Fibroblast of skin of right quadriceps (primary cell): Measurements from ENCODE around the gene ATP5PF.
"Not testable (repeated sequence)": the region's sequence is repeated elsewhere in the genome, so short reads cannot be mapped to it uniquely, and the experiment has no call there.

ENCODE experiments used
- DNase-seq: peaks from one replicate; pipeline ENCODE4 v3.0.0-alpha.2; 2013

Gene ATP5PF

GRCh38 chr21:25721987-25722386 is 12.7 kb downstream of the ATP5PF start:
- DNase-seq: no peak

DNA sequence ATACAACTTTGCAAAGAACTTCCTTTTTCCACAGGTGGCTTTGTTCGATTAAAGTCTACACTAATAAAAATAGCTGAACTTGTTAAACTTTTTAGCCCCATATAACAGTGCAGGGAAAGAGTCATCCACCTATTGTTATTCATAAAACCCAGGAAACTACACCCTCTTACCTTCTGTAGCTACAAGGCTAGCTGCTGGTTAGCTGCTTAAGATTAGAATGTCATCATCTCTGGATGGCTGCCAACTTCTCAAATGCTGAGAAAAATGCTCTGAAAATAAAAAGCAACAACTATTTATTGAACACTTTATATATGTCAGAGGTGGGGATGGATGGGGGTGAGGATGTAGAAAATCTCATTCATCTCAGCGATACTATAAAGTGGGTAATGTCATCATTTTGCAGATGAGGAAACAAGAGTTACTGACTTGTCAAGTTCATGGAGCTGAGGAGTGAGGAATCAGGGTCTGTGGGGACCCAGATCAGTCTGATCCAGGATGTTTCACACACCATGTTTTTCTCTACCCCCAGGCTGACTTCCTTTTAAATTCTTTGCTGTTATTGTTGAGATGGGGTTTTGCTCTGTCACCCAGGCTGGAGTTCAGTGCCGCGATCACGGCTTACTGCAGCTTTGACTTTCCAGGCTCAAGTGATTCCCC is 17.1 kb downstream of the ATP5PF start:
- peak; percentile 27 for DNase-seq

- not testable (repeated sequence) for DNase-seq
Observed at GRCh38 chr21:25714066-25714465, 20.6 kb downstream of the ATP5PF start.

DNA sequence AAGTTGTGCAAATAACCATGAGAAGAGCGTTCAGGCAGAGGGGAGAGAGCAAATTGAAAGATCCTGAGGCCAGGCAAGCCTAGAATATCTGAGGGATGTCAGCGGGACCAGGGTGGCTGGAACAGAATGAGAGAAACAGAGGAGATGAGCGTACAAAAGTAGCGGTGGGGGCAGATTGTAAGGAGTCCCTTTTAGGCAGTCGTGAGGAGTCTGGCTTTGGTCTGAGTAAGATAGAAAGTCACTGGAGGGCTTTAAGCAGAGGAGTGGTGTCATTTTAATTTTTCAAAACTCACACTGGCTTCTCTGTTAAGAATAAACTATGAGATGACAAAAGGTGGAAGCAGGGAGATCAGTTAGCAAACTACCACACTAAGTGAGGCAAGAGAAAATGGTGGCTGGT is 24.2 kb downstream of the ATP5PF start:
- no peak for DNase-seq

GRCh38 chr21:25709684-25710265 is 24.9 kb downstream of the ATP5PF start:
- no peak for DNase-seq

GRCh38 chr21:25708467-25709065 is 26.1 kb downstream of the ATP5PF start:
- DNase-seq: peak; percentile 52

DNA sequence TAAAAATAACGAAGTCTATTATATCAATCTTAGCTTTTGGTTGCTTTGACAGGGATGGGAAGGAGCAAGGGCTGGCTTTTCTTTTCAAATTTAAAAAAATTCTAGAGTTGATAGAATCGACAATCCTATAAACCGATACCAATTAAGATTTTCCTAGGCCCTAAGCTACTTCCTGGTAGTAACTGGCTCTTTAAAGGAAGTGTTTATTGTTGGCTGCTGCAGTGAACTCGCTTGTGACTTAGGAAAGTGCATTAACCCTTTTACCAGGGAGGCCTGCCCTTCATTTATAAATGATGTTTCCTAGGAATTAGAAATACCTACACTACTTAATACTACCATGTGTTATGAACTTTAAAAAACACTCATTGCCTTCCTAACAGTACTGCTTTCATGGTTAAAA is 33.2 kb downstream of the ATP5PF start:
- no peak for DNase-seq

DNA sequence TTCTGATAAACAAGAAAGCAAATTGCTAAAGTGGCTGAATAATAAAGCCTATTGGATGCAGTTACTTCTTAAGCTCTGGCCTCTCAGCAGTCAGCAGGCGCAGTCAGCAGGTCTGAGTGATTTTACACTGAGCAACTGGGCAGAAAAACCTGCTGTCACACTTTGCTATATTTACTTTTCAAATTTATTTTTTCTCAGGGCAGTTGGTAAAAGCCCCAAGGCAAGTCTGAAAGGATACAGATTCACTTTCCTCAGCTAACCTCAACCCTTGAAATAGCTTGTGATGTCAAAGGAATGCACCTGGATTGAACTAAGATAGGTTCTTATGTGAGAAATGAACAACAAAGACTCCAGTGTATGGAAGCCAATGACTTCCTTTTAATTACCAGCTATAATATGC is 34.0 kb downstream of the ATP5PF start:
- DNase-seq: no peak

DNA sequence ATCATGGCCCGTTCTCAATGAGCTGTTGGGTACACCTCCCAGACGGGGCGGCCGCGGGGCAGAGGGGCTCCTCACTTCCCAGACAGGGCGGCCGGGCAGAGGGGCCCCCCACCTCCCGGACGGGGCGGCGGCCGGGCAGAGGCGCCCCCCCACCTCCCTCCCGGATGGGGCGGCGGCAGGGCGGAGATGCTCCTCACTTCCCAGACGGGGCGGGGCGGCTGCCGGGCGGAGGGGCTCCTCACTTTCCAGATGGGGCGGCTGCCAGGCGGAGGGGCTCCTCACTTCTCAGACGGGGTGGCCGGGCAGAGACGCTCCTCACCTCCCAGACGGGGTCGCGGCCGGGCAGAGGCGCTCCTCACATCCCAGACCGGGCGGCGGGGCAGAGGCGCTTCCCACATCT is 39.2 kb downstream of the ATP5PF start:
- DNase-seq: not testable (repeated sequence)

GRCh38 chr21:25691976-25692375 is 42.7 kb downstream of the ATP5PF start:
- DNase-seq: no peak

GRCh38 chr21:25689226-25689625 is 45.5 kb downstream of the ATP5PF start:
- DNase-seq: no peak

DNA sequence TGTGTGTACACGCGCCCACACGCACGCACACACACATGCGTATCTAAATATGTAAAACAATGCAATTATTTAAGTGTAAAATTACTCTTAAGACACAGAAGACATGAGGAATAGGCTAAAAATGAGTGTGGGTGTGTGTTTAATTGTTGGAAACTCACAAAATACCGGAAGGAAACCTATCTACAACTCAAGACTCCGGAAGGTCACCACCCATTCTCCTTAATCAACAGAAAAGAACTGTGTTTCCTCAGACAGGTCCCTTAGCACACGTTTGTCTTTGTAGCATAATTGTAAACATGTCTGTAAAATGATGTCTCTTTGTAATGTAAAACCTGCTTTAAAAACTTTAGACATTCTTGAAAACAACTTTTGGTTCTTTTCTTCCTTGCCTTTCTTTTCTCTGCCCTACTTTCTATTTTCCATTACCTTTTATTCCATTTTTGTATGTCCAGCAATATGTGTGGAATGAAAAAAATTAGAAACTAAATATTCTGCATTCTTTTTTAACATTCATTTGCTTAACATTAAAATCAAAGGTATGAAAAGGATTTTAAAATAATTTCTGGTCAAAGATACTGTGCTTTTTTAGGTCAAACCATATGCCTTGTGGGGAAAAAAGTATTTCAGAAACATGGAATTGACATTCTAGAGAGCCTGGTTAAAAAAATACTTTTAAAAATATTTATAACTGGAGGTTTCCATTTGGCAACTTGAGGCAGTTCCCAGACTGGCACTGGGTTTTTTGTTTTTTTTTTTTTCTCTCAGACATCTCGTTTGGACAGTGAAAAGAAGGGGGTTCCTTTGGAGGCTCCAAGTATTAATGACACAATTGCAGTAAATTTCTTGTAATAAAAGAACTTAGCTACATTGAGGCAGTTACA is 46.2 kb downstream of the ATP5PF start:
- peak; percentile 6 for DNase-seq

DNA sequence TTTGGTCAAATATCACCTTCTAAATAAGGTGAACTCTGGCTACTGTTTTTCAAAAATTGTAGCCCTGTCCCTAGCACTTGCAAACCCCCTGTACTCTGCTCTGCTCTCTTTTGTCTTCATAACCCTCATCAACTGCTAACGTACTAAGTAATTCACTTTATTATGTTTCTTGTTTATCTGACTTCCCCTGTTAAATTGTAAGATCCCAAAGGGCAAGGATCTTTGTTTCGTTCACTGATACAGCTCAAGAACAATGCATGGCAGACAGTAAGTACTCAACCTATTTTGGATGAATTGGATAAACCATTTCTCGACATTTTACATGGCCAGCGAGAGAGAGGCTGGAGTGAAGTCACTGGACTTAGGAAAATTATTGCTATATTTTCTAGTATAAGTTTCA is 46.9 kb downstream of the ATP5PF start:
- no peak for DNase-seq

GRCh38 chr21:25682382-25682781 is 52.3 kb downstream of the ATP5PF start:
- no peak for DNase-seq

- no peak for DNase-seq
Observed at GRCh38 chr21:25676451-25676850, 58.3 kb downstream of the ATP5PF start.
